Measurements from ENCODE around the gene LRRC75B. TPM values are rescaled to one million over a fixed set of nuclear protein-coding genes. Genes with fewer than 3 reads are reported as not detected.
A peak's percentile ranks its signal among the peaks of the same experiment; 100 is the strongest.
"Not testable (repeated sequence)": the region's sequence is repeated elsewhere in the genome, so short reads cannot be mapped to it uniquely, and the experiment has no call there.

The LRRC75B gene
- total and polyA plus RNA-seq, 3 experiments from 2014 or later, result 0.84 to 1.4 TPM; not detected in 1

DNA sequence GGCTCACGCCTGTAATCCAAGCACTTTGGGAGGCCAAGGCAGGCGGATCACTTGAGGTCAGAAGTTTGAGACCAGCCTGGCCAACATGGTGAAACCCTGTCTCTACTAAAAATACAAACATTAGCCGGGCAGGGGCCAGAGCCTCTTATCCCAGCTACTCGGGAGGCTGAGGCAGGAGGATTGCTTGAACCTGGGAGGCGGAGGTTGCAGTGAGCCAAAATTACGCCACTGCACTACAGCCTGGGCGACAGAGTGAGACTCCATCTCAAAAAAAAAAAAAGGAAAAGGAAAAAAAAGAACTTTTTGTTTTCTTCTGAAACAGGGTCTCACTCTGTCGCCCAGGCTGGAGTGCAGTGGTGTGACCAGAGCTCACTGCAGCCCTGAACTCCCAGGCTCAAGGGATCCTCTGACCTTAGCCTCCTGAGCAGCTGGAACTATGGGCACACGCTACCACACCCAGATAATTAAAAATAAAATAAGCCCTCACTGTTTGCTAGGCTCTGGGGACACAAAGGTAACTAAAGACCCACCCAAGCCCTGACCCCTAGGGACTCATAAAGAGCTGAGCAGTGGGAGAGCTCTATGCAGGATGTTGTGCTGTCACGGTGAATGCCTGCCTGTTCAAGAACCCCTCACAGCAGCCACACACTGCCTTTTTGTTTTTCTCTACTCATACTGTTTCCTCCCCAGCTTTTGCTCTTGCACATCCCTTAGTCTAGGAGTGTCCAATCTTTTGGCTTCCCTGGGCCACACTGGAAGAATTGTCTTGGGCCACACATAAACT, 40.2 kb downstream of the LRRC75B start:
- H3K36me3 ChIP-seq (ENCODE audit: insufficient read depth, low read length); POLR2A ChIA-PET; H3K27me3 Mint-ChIP-seq; H3K4me3 ChIP-seq (ENCODE audit: low read length); DNase-seq; H3K9me3 ChIP-seq (ENCODE audit: low read length); H3K27me3 ChIP-seq (ENCODE audit: insufficient read depth, low read length, poor library complexity, severe bottlenecking); H3K27ac ChIP-seq (ENCODE audit: low read depth, low read length); H3K9me3 Mint-ChIP-seq: not testable (repeated sequence)
- CTCF ChIA-PET, result interaction anchor here (0.9 to 1.0 kb wide), 2 partner anchors 31 to 207 kb away, joined by 3 read pairs; no protein-coding TSS in a partner anchor
- peaks cover 50 to 69% (median 57%) of the 10 kb centered on the region in 3 donors for H3K4me1 Mint-ChIP-seq
- peaks cover 30% of the 10 kb centered on the region for H3K4me1 ChIP-seq (ENCODE audit: insufficient read depth, low read length)
- peaks cover 0 to 63% (median under 1%) of the 10 kb centered on the region in 3 donors for H3K36me3 Mint-ChIP-seq
- H3K27ac Mint-ChIP-seq, result peak overlapping the region in 6 of 8 donors; percentile 25 to 96 (median 50)
- H3K4me3 Mint-ChIP-seq, result peak overlapping the region in 4 of 7 donors; percentile 33 to 95 (median 74)

- Mint-ChIP-seq H3K4me3 (peak overlapping the region in 2 of 7 donors; percentile 12 to 26), H3K36me3 (peaks cover 0 to 68% (median 12%) of the 10 kb centered on the region in 3 donors), H3K9me3 (no peaks in the 10 kb centered on the region), H3K27me3 (no peaks in the 10 kb centered on the region), H3K27ac (peak overlapping the region in 5 of 8 donors; percentile 52 to 90 (median 53)), H3K4me1 (peaks cover 34 to 52% (median 40%) of the 10 kb centered on the region in 3 donors)
- Histone ChIP-seq H3K27me3 (ENCODE audit: insufficient read depth, low read length, poor library complexity, severe bottlenecking) (no peaks in the 10 kb centered on the region), H3K9me3 (ENCODE audit: low read length) (no peaks in the 10 kb centered on the region), H3K4me3 (ENCODE audit: low read length) (no peak overlapping the region), H3K27ac (ENCODE audit: low read depth, low read length) (peak overlapping the region; percentile 31), H3K4me1 (ENCODE audit: insufficient read depth, low read length) (peaks cover 16% of the 10 kb centered on the region), H3K36me3 (ENCODE audit: insufficient read depth, low read length) (peaks cover 19% of the 10 kb centered on the region)
- no peak for DNase-seq
- POLR2A ChIA-PET, result no interaction called here
- CTCF ChIA-PET, result interaction anchor here (0.6 kb wide), 1 partner anchor 71 kb away, joined by 3 read pairs; no protein-coding TSS in a partner anchor
Measured at GRCh38 chr22:24550902-24551435, 41.9 kb downstream of the LRRC75B start.

GRCh38 chr22:24550028-24550901, 42.6 kb downstream of the LRRC75B start:
- Histone ChIP-seq H3K27me3 (ENCODE audit: insufficient read depth, low read length, poor library complexity, severe bottlenecking) (no peaks in the 10 kb centered on the region), H3K27ac (ENCODE audit: low read depth, low read length) (no peak overlapping the region), H3K9me3 (ENCODE audit: low read length) (no peaks in the 10 kb centered on the region), H3K4me1 (ENCODE audit: insufficient read depth, low read length) (peaks cover 16% of the 10 kb centered on the region), H3K4me3 (ENCODE audit: low read length) (no peak overlapping the region), H3K36me3 (ENCODE audit: insufficient read depth, low read length) (peaks cover 19% of the 10 kb centered on the region)
- no peak for DNase-seq
- peak overlapping the region in 4 of 8 donors; percentile 52 to 90 (median 55) for H3K27ac Mint-ChIP-seq
- peaks cover 0 to 65% (median 12%) of the 10 kb centered on the region in 3 donors for H3K36me3 Mint-ChIP-seq
- no peaks in the 10 kb centered on the region for H3K9me3 Mint-ChIP-seq
- peaks cover 30 to 48% (median 36%) of the 10 kb centered on the region in 3 donors for H3K4me1 Mint-ChIP-seq
- CTCF ChIA-PET, result interaction anchor here (0.6 kb wide), 1 partner anchor 70 kb away, joined by 3 read pairs; no protein-coding TSS in a partner anchor
- no peaks in the 10 kb centered on the region for H3K27me3 Mint-ChIP-seq
- no peak overlapping the region for H3K4me3 Mint-ChIP-seq
- POLR2A ChIA-PET, result no interaction called here

GRCh38 chr22:24548812-24549211, 44.1 kb downstream of the LRRC75B start:
- CTCF ChIA-PET, result no interaction called here
- no peaks in the 10 kb centered on the region for H3K27me3 Mint-ChIP-seq
- no peaks in the 10 kb centered on the region for H3K27me3 ChIP-seq (ENCODE audit: insufficient read depth, low read length, poor library complexity, severe bottlenecking)
- H3K27ac Mint-ChIP-seq, result peak overlapping the region in 2 of 8 donors; percentile 11 to 42
- H3K9me3 Mint-ChIP-seq, result no peaks in the 10 kb centered on the region
- H3K36me3 Mint-ChIP-seq, result peaks cover 0 to 73% (median 12%) of the 10 kb centered on the region in 3 donors
- no peak overlapping the region for H3K4me3 ChIP-seq (ENCODE audit: low read length)
- no peak for DNase-seq
- H3K36me3 ChIP-seq (ENCODE audit: insufficient read depth, low read length), result peaks cover 19% of the 10 kb centered on the region
- peaks cover 23 to 39% (median 29%) of the 10 kb centered on the region in 3 donors for H3K4me1 Mint-ChIP-seq
- H3K27ac ChIP-seq (ENCODE audit: low read depth, low read length), result no peak overlapping the region
- H3K9me3 ChIP-seq (ENCODE audit: low read length), result no peaks in the 10 kb centered on the region
- POLR2A ChIA-PET, result no interaction called here
- peaks cover 9% of the 10 kb centered on the region for H3K4me1 ChIP-seq (ENCODE audit: insufficient read depth, low read length)
- no peak overlapping the region for H3K4me3 Mint-ChIP-seq

DNA sequence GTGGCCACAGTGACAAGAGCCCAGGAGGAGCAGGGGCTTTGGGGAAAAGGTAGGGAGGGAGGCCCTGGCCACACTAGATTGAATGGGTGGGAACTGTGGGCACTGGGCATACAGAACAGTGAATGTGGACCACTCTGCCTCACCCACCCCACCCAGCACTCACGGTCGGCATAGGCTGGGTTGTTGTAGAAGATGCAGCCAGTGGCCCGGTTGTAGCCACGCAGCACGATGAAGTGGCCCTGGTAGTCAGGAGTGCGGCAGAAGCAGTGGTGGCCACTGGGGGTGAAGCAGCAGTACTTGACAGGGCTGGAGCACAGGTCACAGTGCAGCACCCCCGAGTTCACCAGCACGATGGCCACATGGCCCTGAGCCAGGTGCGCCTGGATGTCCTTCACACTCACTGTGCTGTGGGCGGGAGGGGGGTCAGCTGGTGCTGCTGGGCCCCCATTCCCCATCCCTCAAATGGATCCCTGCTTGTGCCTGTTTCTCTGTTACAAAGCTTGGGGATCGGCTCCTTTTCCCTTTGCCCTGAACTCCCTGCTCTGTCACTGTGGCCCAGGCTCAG, 49.1 kb downstream of the LRRC75B start:
- ChIA-PET CTCF (no interaction called here), POLR2A (no interaction called here)
- H3K27me3 Mint-ChIP-seq, result no peaks in the 10 kb centered on the region
- H3K4me1 ChIP-seq (ENCODE audit: insufficient read depth, low read length), result no peaks in the 10 kb centered on the region
- peaks cover 0 to 2% (median 0%) of the 10 kb centered on the region in 3 donors for H3K4me1 Mint-ChIP-seq
- no peak overlapping the region for H3K27ac ChIP-seq (ENCODE audit: low read depth, low read length)
- H3K9me3 ChIP-seq (ENCODE audit: low read length), result no peaks in the 10 kb centered on the region
- H3K36me3 ChIP-seq (ENCODE audit: insufficient read depth, low read length), result peaks cover 46% of the 10 kb centered on the region
- H3K4me3 ChIP-seq (ENCODE audit: low read length), result no peak overlapping the region
- no peak for DNase-seq
- H3K4me3 Mint-ChIP-seq, result no peak overlapping the region
- no peaks in the 10 kb centered on the region for H3K9me3 Mint-ChIP-seq
- H3K27me3 ChIP-seq (ENCODE audit: insufficient read depth, low read length, poor library complexity, severe bottlenecking), result no peaks in the 10 kb centered on the region
- H3K27ac Mint-ChIP-seq, result no peak overlapping the region
- peaks cover 0 to 90% (median 15%) of the 10 kb centered on the region in 3 donors for H3K36me3 Mint-ChIP-seq

DNA sequence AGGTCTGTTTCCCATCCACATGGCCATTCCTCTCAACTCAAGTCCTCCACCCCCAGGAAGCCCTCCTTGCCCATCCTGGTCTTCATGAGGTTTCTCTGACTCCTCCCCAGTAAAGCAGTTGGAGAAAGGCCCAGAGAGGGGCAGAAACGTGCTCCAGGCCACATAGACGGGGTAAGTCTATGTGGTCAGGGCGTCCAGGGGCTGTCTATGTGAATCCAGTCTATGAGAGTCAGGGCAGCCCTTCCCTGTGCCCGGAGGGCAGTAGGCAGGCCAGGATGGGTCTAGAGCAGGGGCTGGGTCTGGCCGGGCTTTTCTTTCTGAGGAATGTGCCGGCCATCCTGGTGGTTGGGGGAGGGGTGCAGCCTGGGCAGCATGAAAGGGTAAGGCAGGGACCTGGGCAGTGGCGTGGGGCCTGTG, 49.7 kb downstream of the LRRC75B start:
- peaks cover 46% of the 10 kb centered on the region for H3K36me3 ChIP-seq (ENCODE audit: insufficient read depth, low read length)
- Mint-ChIP-seq H3K4me1 (no peaks in the 10 kb centered on the region), H3K27ac (no peak overlapping the region), H3K4me3 (no peak overlapping the region), H3K36me3 (peaks cover 0 to 84% (median 15%) of the 10 kb centered on the region in 3 donors), H3K9me3 (no peaks in the 10 kb centered on the region), H3K27me3 (no peaks in the 10 kb centered on the region)
- no peaks in the 10 kb centered on the region for H3K9me3 ChIP-seq (ENCODE audit: low read length)
- CTCF ChIA-PET, result interaction anchor here (1.2 kb wide), 1 partner anchor 108 kb away, joined by 3 read pairs; no protein-coding TSS in a partner anchor
- POLR2A ChIA-PET, result no interaction called here
- no peaks in the 10 kb centered on the region for H3K4me1 ChIP-seq (ENCODE audit: insufficient read depth, low read length)
- no peak overlapping the region for H3K27ac ChIP-seq (ENCODE audit: low read depth, low read length)
- H3K27me3 ChIP-seq (ENCODE audit: insufficient read depth, low read length, poor library complexity, severe bottlenecking), result no peaks in the 10 kb centered on the region
- no peak overlapping the region for H3K4me3 ChIP-seq (ENCODE audit: low read length)
- no peak for DNase-seq

GRCh38 chr22:24542641-24543040, 50.2 kb downstream of the LRRC75B start:
- no peak overlapping the region for H3K4me3 Mint-ChIP-seq
- H3K4me1 ChIP-seq (ENCODE audit: insufficient read depth, low read length), result no peaks in the 10 kb centered on the region
- H3K27me3 Mint-ChIP-seq, result no peaks in the 10 kb centered on the region
- no peaks in the 10 kb centered on the region for H3K4me1 Mint-ChIP-seq
- CTCF ChIA-PET, result interaction anchor here (1.2 kb wide), 1 partner anchor 107 kb away, joined by 3 read pairs; no protein-coding TSS in a partner anchor
- no peak overlapping the region for H3K27ac Mint-ChIP-seq
- H3K27ac ChIP-seq (ENCODE audit: low read depth, low read length), result no peak overlapping the region
- H3K36me3 Mint-ChIP-seq, result peaks cover 0 to 79% (median 14%) of the 10 kb centered on the region in 3 donors
- H3K9me3 Mint-ChIP-seq, result no peaks in the 10 kb centered on the region
- DNase-seq, result no peak
- H3K36me3 ChIP-seq (ENCODE audit: insufficient read depth, low read length), result peaks cover 42% of the 10 kb centered on the region
- POLR2A ChIA-PET, result no interaction called here
- no peaks in the 10 kb centered on the region for H3K9me3 ChIP-seq (ENCODE audit: low read length)
- H3K4me3 ChIP-seq (ENCODE audit: low read length), result no peak overlapping the region
- no peaks in the 10 kb centered on the region for H3K27me3 ChIP-seq (ENCODE audit: insufficient read depth, low read length, poor library complexity, severe bottlenecking)
